Liver (tissue), 9 donors: Measurements from ENCODE around the gene RERE. TPM values are rescaled to one million over a fixed set of nuclear protein-coding genes. Genes with fewer than 3 reads are reported as not detected.

Experiments used
- DNase-seq: peaks from one replicate; pipeline ENCODE4 v3.0.0-alpha.2; 2017; ENCODE audit warnings: low spot score
- H3K27ac ChIP-seq, 2 donors: one replicate each; pipeline ENCODE4 v1.7.0; 2013; ENCODE audit warnings: inconsistent platforms in 2 of 2, low read length in 2 of 2, control low read depth in 1 of 2, low read depth in 1 of 2, mild to moderate bottlenecking in 1 of 2
- H3K27me3 ChIP-seq, 4 donors: one replicate each; pipeline versions ENCODE4 v1.6.1 to v1.7.0; 2013; ENCODE audit warnings: low read length in 3 of 4, inconsistent platforms in 1 of 4, mild to moderate bottlenecking in 1 of 4, moderate library complexity in 1 of 4; ENCODE audit not compliant: control insufficient read depth in 4 of 4, insufficient read depth in 4 of 4
- H3K36me3 ChIP-seq, 4 donors: one replicate each; pipeline versions ENCODE4 v1.6.1 to v1.7.0; 2013; ENCODE audit warnings: low read length in 3 of 4, mild to moderate bottlenecking in 3 of 4, low read depth in 1 of 4, moderate library complexity in 1 of 4; ENCODE audit not compliant: control insufficient read depth in 4 of 4, insufficient read depth in 3 of 4
- H3K4me1 ChIP-seq, 4 donors: one replicate each; pipeline versions ENCODE4 v1.6.1 to v1.7.0; 2013; ENCODE audit warnings: low read length in 3 of 4, mild to moderate bottlenecking in 3 of 4, moderate library complexity in 1 of 4; ENCODE audit not compliant: control insufficient read depth in 4 of 4, insufficient read depth in 4 of 4
- H3K4me3 ChIP-seq, 3 donors: one replicate each; pipeline versions ENCODE4 v1.6.1 to v1.7.0; 2013; ENCODE audit warnings: low read length in 3 of 3, control low read depth in 1 of 3, low read depth in 1 of 3, mild to moderate bottlenecking in 1 of 3
- H3K9ac ChIP-seq, 2 donors: one replicate each; pipeline ENCODE4 v1.7.0; 2013; ENCODE audit warnings: low read length in 2 of 2, mild to moderate bottlenecking in 2 of 2, moderate library complexity in 2 of 2, control low read depth in 1 of 2, low read depth in 1 of 2
- H3K9me3 ChIP-seq, 4 donors: one replicate each; pipeline versions ENCODE4 v1.6.1 to v1.7.0; 2013; ENCODE audit warnings: low read length in 3 of 4; ENCODE audit not compliant: control insufficient read depth in 4 of 4
- EGR1 ChIP-seq, 2 donors: IDR thresholded peaks; 2 replicates each; pipeline ENCODE4 v1.6.1; 2016 to 2018; ENCODE audit warnings: antibody characterized with exemption in 2 of 2, low read depth in 2 of 2
- FOXA1 ChIP-seq: IDR thresholded peaks from 2 replicates; pipeline ENCODE4 v1.6.1; 2016; ENCODE audit warnings: antibody characterized with exemption
- FOXA2 ChIP-seq: IDR thresholded peaks from 2 replicates; pipeline ENCODE4 v1.6.1; 2016; ENCODE audit warnings: antibody characterized with exemption
- GABPA ChIP-seq, 2 donors: IDR thresholded peaks in 1 of 2; conservative IDR thresholded peaks in 1 of 2; 2 replicates each; pipeline ENCODE4 v1.6.1; 2016; ENCODE audit warnings: antibody characterized with exemption in 2 of 2, mild to moderate bottlenecking in 1 of 2, moderate library complexity in 1 of 2
- HNF4A ChIP-seq, 2 donors: conservative IDR thresholded peaks; 2 replicates each; pipeline ENCODE4 v1.6.1; 2016; ENCODE audit warnings: antibody characterized with exemption in 2 of 2, mild to moderate bottlenecking in 2 of 2
- HNF4G ChIP-seq: IDR thresholded peaks from 2 replicates; pipeline ENCODE4 v1.6.1; 2016; ENCODE audit warnings: antibody characterized with exemption
- JUND ChIP-seq, 2 donors: IDR thresholded peaks; 2 replicates each; pipeline ENCODE4 v1.6.1; 2016; ENCODE audit warnings: antibody characterized with exemption in 2 of 2
- NR2F2 ChIP-seq: IDR thresholded peaks from 2 replicates; pipeline ENCODE4 v1.6.1; 2016; ENCODE audit warnings: antibody characterized with exemption
- RAD21 ChIP-seq, 2 donors: IDR thresholded peaks; 2 replicates each; pipeline ENCODE4 v1.6.1; 2016; ENCODE audit warnings: antibody characterized with exemption in 2 of 2, mild to moderate bottlenecking in 2 of 2
- RXRA ChIP-seq, 2 donors: IDR thresholded peaks; 2 replicates each; pipeline ENCODE4 v1.6.1; 2017 to 2018; ENCODE audit warnings: antibody characterized with exemption in 2 of 2, mild to moderate bottlenecking in 1 of 2
- SP1 ChIP-seq: IDR thresholded peaks from 2 replicates; pipeline ENCODE4 v1.6.1; 2018; ENCODE audit warnings: antibody characterized with exemption, mild to moderate bottlenecking
- TAF1 ChIP-seq: conservative IDR thresholded peaks from 2 replicates; pipeline ENCODE4 v1.6.1; 2016; ENCODE audit warnings: antibody characterized with exemption, mild to moderate bottlenecking
- YY1 ChIP-seq: IDR thresholded peaks from 2 replicates; pipeline ENCODE4 v1.6.1; 2016; ENCODE audit warnings: antibody characterized with exemption, mild to moderate bottlenecking
- WGBS: extraction: QIAGEN DNeasy Blood & Tissue Kit; methylation state at CpG from one replicate; pipeline ENCODE4 v1.1.7; 2013; 5-methylcytosine and 5-hydroxymethylcytosine counted together
- polyA plus RNA-seq, 2 donors: library from polyadenylated mRNA; stranded (reverse) in 1 of 2; unstranded in 1 of 2; fragments of 200-250 nt in 1 of 2; fragments of >200 nt in 1 of 2; fragmentation: Nextera tagmentation in 1 of 2; extraction: Ambion mirVana in 1 of 2; gene quantifications; one replicate each; pipeline versions ENCODE4 v1.2.1 to v1.2.3, GENCODE V29; 2013 to 2015
- total RNA-seq, 2 donors: library from RNA; depleted of rRNA; stranded (reverse); fragments of >200 nt; gene quantifications; one replicate each; pipeline ENCODE4 v1.2.3, GENCODE V29; 2014
- TF ChIP-seq, protein P1 (sequence below): IDR thresholded peaks from 2 replicates; pipeline ENCODE4 v1.6.1; 2016; ENCODE audit warnings: antibody characterized with exemption, mild to moderate bottlenecking
- TF ChIP-seq, protein P2 (sequence below): IDR thresholded peaks from 2 replicates; pipeline ENCODE4 v1.6.1; 2016; ENCODE audit warnings: antibody characterized with exemption
- TF ChIP-seq, protein P3 (sequence below): IDR thresholded peaks from 2 replicates; pipeline ENCODE4 v1.6.1; 2016; ENCODE audit warnings: antibody characterized with exemption
- TF ChIP-seq, protein P4 (sequence below): IDR thresholded peaks from 2 replicates; pipeline ENCODE4 v1.6.1; 2016; ENCODE audit warnings: antibody characterized with exemption
- TF ChIP-seq, protein P5 (sequence below): fragments of 150-350 bp; IDR thresholded peaks from 2 replicates; pipeline ENCODE4 v1.5.1; 2017; ENCODE audit warnings: improper control_type of control experiment, low read depth, low read length; ENCODE audit not compliant: missing input control
- donor health status: healthy.
- donor health status: healthy.
- donor health status: healthy.
- donor health status: healthy.
- donor health status: healthy.

Gene RERE
- total and polyA plus RNA-seq, 4 donors: 9.8 to 49.1 (median 24.8) TPM

DNA sequence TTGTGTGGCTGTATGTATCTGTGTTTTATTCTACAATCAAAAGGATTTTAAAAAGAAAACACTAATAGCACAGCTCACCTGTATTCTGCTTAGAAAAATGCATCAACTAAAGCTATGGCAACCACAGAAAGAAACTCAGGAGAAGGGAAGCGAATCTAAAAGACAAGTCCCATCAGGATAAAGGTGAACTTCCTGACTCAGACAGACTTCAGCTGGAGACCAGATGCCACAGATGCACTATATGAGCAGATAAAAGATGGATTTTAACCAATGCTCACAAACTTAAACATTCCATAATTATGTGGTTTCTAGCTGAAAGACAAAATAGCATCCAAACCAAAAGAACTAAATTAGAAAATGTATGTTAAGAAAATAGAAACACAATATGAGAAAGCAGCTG lies 231.0 kb downstream of the RERE start (continued):
- TF ChIP-seq, protein P1, sequence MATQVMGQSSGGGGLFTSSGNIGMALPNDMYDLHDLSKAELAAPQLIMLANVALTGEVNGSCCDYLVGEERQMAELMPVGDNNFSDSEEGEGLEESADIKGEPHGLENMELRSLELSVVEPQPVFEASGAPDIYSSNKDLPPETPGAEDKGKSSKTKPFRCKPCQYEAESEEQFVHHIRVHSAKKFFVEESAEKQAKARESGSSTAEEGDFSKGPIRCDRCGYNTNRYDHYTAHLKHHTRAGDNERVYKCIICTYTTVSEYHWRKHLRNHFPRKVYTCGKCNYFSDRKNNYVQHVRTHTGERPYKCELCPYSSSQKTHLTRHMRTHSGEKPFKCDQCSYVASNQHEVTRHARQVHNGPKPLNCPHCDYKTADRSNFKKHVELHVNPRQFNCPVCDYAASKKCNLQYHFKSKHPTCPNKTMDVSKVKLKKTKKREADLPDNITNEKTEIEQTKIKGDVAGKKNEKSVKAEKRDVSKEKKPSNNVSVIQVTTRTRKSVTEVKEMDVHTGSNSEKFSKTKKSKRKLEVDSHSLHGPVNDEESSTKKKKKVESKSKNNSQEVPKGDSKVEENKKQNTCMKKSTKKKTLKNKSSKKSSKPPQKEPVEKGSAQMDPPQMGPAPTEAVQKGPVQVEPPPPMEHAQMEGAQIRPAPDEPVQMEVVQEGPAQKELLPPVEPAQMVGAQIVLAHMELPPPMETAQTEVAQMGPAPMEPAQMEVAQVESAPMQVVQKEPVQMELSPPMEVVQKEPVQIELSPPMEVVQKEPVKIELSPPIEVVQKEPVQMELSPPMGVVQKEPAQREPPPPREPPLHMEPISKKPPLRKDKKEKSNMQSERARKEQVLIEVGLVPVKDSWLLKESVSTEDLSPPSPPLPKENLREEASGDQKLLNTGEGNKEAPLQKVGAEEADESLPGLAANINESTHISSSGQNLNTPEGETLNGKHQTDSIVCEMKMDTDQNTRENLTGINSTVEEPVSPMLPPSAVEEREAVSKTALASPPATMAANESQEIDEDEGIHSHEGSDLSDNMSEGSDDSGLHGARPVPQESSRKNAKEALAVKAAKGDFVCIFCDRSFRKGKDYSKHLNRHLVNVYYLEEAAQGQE: no peak
- TF ChIP-seq SP1 (no peak), HNF4G (no peak), FOXA2 (no peak), HNF4A (conservative IDR thresholded peaks at IDR 0.05) (no peak), TAF1 (no peak), JUND (IDR thresholded peaks at IDR 0.05) (no peak), RXRA (IDR thresholded peaks at IDR 0.05) (no peak)
- TF ChIP-seq, protein P2, sequence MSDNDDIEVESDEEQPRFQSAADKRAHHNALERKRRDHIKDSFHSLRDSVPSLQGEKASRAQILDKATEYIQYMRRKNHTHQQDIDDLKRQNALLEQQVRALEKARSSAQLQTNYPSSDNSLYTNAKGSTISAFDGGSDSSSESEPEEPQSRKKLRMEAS: no peak
- TF ChIP-seq, protein P3, sequence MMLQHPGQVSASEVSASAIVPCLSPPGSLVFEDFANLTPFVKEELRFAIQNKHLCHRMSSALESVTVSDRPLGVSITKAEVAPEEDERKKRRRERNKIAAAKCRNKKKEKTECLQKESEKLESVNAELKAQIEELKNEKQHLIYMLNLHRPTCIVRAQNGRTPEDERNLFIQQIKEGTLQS: no peak

DNA sequence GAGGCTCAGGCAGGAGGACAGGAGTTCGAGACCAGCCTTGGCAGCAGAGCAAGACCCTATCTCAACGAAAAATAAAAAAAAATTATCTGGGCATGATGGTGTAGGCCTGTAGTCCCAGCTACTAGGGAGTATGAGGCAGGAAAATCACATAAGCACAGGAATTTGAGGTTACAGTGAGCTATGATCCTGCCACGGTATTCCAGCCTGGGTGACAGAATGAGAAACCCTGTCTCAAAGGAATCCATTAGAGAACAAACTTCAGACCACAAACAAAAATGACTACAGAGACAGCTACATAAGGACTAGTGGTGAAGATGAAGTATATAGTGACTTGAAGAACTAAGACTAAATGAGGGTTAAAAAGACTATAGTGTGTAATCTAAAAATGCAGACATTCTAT lies 233.1 kb downstream of the RERE start:
- Histone ChIP-seq H3K4me3 (no peak overlapping the region), H3K27me3 (no peaks in the 10 kb centered on the region), H3K27ac (no peak overlapping the region), H3K4me1 (peaks cover 0 to 1% (median 0%) of the 10 kb centered on the region in 4 donors), H3K9ac (no peak overlapping the region), H3K9me3 (no peaks in the 10 kb centered on the region), H3K36me3 (no peaks in the 10 kb centered on the region)
- 92% methylated on average over 3 of the region's 3 CpGs for WGBS
- TF ChIP-seq, protein P4, sequence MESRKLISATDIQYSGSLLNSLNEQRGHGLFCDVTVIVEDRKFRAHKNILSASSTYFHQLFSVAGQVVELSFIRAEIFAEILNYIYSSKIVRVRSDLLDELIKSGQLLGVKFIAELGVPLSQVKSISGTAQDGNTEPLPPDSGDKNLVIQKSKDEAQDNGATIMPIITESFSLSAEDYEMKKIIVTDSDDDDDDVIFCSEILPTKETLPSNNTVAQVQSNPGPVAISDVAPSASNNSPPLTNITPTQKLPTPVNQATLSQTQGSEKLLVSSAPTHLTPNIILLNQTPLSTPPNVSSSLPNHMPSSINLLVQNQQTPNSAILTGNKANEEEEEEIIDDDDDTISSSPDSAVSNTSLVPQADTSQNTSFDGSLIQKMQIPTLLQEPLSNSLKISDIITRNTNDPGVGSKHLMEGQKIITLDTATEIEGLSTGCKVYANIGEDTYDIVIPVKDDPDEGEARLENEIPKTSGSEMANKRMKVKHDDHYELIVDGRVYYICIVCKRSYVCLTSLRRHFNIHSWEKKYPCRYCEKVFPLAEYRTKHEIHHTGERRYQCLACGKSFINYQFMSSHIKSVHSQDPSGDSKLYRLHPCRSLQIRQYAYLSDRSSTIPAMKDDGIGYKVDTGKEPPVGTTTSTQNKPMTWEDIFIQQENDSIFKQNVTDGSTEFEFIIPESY: no peak
- no peak for TF ChIP-seq SP1
- TF ChIP-seq EGR1 (IDR thresholded peaks at IDR 0.05; ENCODE audit: low read depth in 2 of 2): no peak
- TF ChIP-seq, protein P5, sequence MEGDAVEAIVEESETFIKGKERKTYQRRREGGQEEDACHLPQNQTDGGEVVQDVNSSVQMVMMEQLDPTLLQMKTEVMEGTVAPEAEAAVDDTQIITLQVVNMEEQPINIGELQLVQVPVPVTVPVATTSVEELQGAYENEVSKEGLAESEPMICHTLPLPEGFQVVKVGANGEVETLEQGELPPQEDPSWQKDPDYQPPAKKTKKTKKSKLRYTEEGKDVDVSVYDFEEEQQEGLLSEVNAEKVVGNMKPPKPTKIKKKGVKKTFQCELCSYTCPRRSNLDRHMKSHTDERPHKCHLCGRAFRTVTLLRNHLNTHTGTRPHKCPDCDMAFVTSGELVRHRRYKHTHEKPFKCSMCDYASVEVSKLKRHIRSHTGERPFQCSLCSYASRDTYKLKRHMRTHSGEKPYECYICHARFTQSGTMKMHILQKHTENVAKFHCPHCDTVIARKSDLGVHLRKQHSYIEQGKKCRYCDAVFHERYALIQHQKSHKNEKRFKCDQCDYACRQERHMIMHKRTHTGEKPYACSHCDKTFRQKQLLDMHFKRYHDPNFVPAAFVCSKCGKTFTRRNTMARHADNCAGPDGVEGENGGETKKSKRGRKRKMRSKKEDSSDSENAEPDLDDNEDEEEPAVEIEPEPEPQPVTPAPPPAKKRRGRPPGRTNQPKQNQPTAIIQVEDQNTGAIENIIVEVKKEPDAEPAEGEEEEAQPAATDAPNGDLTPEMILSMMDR: no peak
- TF ChIP-seq FOXA2: no peak
- TF ChIP-seq, protein P3: no peak
- TF ChIP-seq, protein P1: no peak
- no peak for TF ChIP-seq RXRA (IDR thresholded peaks at IDR 0.05)
- no peak for TF ChIP-seq JUND (IDR thresholded peaks at IDR 0.05)
- TF ChIP-seq RAD21 (IDR thresholded peaks at IDR 0.05): no peak
- no peak for TF ChIP-seq FOXA1
- no peak for TF ChIP-seq HNF4A (conservative IDR thresholded peaks at IDR 0.05)
- TF ChIP-seq TAF1: no peak
- no peak for TF ChIP-seq NR2F2
- no peak for TF ChIP-seq GABPA (IDR thresholded peaks at IDR 0.05 in 1 of 2, conservative IDR thresholded peaks at IDR 0.05 in 1 of 2)
- TF ChIP-seq HNF4G: no peak
- no peak for TF ChIP-seq YY1
- TF ChIP-seq, protein P2: no peak
- DNase-seq: no peak
